ENCODE measurements around the gene FAM13A.
A peak's percentile ranks its signal among the peaks of the same experiment; 100 is the strongest.

The FAM13A gene

GRCh38 chr4:88759039-88759894 is 297.7 kb downstream of the FAM13A start:
- no peak for TF ChIP-seq CTCF (IDR thresholded peaks at IDR 0.05)
- Histone ChIP-seq H3K9ac (no peak overlapping the region), H3K36me3 (ENCODE audit: control insufficient read depth, insufficient read depth, low read length) (no peaks in the 10 kb centered on the region), H3K4me1 (peaks cover 4% of the 10 kb centered on the region), H3K27me3 (ENCODE audit: control insufficient read depth, insufficient read depth, low read length) (no peaks in the 10 kb centered on the region), H3K4me3 (ENCODE audit: low read depth, low read length) (peak overlapping the region; percentile 33), H2AFZ (no peak overlapping the region), H3K4me2 (ENCODE audit: low read length) (peak overlapping the region; percentile 49), H3K9me3 (ENCODE audit: control insufficient read depth, low read length) (no peaks in the 10 kb centered on the region), H3K79me2 (peaks cover 3% of the 10 kb centered on the region), H3K27ac (peak overlapping the region; percentile 72)

GRCh38 chr4:88758264-88758663 is 298.7 kb downstream of the FAM13A start:
- Histone ChIP-seq H3K27me3 (ENCODE audit: control insufficient read depth, insufficient read depth, low read length) (no peaks in the 10 kb centered on the region), H3K9ac (no peak overlapping the region), H3K4me2 (ENCODE audit: low read length) (peak overlapping the region; percentile 59), H3K4me1 (peaks cover 4% of the 10 kb centered on the region), H3K36me3 (ENCODE audit: control insufficient read depth, insufficient read depth, low read length) (no peaks in the 10 kb centered on the region), H3K9me3 (ENCODE audit: control insufficient read depth, low read length) (no peaks in the 10 kb centered on the region), H3K79me2 (peaks cover 3% of the 10 kb centered on the region), H2AFZ (no peak overlapping the region), H3K27ac (peak overlapping the region; percentile 72), H3K4me3 (ENCODE audit: low read depth, low read length) (peak overlapping the region; percentile 40)
- no peak for TF ChIP-seq CTCF (IDR thresholded peaks at IDR 0.05)

GRCh38 chr4:88757776-88758175 is 299.2 kb downstream of the FAM13A start:
- peaks cover 3% of the 10 kb centered on the region for H3K79me2 ChIP-seq
- H3K4me3 ChIP-seq (ENCODE audit: low read depth, low read length): peak overlapping the region; percentile 40
- H3K4me1 ChIP-seq: peaks cover 9% of the 10 kb centered on the region
- no peak overlapping the region for H2AFZ ChIP-seq
- H3K27me3 ChIP-seq (ENCODE audit: control insufficient read depth, insufficient read depth, low read length): no peaks in the 10 kb centered on the region
- no peaks in the 10 kb centered on the region for H3K36me3 ChIP-seq (ENCODE audit: control insufficient read depth, insufficient read depth, low read length)
- H3K9me3 ChIP-seq (ENCODE audit: control insufficient read depth, low read length): no peaks in the 10 kb centered on the region
- H3K4me2 ChIP-seq (ENCODE audit: low read length): peak overlapping the region; percentile 59
- TF ChIP-seq CTCF (IDR thresholded peaks at IDR 0.05): no peak
- H3K9ac ChIP-seq: no peak overlapping the region
- peak overlapping the region; percentile 72 for H3K27ac ChIP-seq

GRCh38 chr4:88757067-88757466 is 299.9 kb downstream of the FAM13A start:
- Histone ChIP-seq H3K27me3 (ENCODE audit: control insufficient read depth, insufficient read depth, low read length) (no peaks in the 10 kb centered on the region), H3K79me2 (peaks cover 3% of the 10 kb centered on the region), H3K4me3 (ENCODE audit: low read depth, low read length) (peak overlapping the region; percentile 40), H2AFZ (no peak overlapping the region), H3K4me1 (peaks cover 13% of the 10 kb centered on the region), H3K27ac (peak overlapping the region; percentile 72), H3K9me3 (ENCODE audit: control insufficient read depth, low read length) (no peaks in the 10 kb centered on the region), H3K36me3 (ENCODE audit: control insufficient read depth, insufficient read depth, low read length) (no peaks in the 10 kb centered on the region), H3K4me2 (ENCODE audit: low read length) (peak overlapping the region; percentile 59), H3K9ac (no peak overlapping the region)
- no peak for TF ChIP-seq CTCF (IDR thresholded peaks at IDR 0.05)

GRCh38 chr4:88756149-88756548 is 300.8 kb downstream of the FAM13A start:
- no peak overlapping the region for H3K27ac ChIP-seq
- H3K27me3 ChIP-seq (ENCODE audit: control insufficient read depth, insufficient read depth, low read length): no peaks in the 10 kb centered on the region
- H3K4me2 ChIP-seq (ENCODE audit: low read length): no peak overlapping the region
- no peak overlapping the region for H2AFZ ChIP-seq
- H3K9ac ChIP-seq: no peak overlapping the region
- peaks cover 3% of the 10 kb centered on the region for H3K79me2 ChIP-seq
- no peaks in the 10 kb centered on the region for H3K36me3 ChIP-seq (ENCODE audit: control insufficient read depth, insufficient read depth, low read length)
- H3K9me3 ChIP-seq (ENCODE audit: control insufficient read depth, low read length): no peaks in the 10 kb centered on the region
- peaks cover 13% of the 10 kb centered on the region for H3K4me1 ChIP-seq
- no peak overlapping the region for H3K4me3 ChIP-seq (ENCODE audit: low read depth, low read length)
- no peak for TF ChIP-seq CTCF (IDR thresholded peaks at IDR 0.05)
